SK-N-SH treated with all-trans-retinoic acid at 6 μM for 48 hours (cell line): Measurements from ENCODE around the gene C8A.

Experiments
- ARNTL ChIP-seq: fragments of 450-650 bp; formaldehyde crosslinking; IDR thresholded peaks from 2 replicates; pipeline ENCODE4 v1.5.0; 2020; ENCODE audit warnings: low read depth, mild to moderate bottlenecking, moderate library complexity, borderline replicate concordance
- BACH2 ChIP-seq: fragments of 250-450 bp; sonication (Bioruptor Pico); IDR thresholded peaks from 2 replicates; pipeline ENCODE4 v1.9.0; 2021; ENCODE audit warnings: mild to moderate bottlenecking, borderline replicate concordance
- CSDC2 ChIP-seq: fragments of 250-450 bp; sonication (Bioruptor Pico); IDR thresholded peaks from 2 replicates; pipeline ENCODE4 v1.5.0; 2020; ENCODE audit warnings: mild to moderate bottlenecking, moderate library complexity
- OSR1 ChIP-seq: fragments of 250-450 bp; sonication (Bioruptor Pico); IDR thresholded peaks from 2 replicates; pipeline ENCODE4 v1.8.0; 2022; ENCODE audit warnings: moderate library complexity, mild to moderate bottlenecking, inconsistent platforms
- RARB ChIP-seq: fragments of 250-450 bp; sonication (Bioruptor Pico); IDR thresholded peaks from 2 replicates; pipeline ENCODE4 v1.8.0; 2021; ENCODE audit warnings: mild to moderate bottlenecking, moderate library complexity
- ZC3H10 ChIP-seq: fragments of 250-450 bp; sonication (Bioruptor Pico); IDR thresholded peaks from 2 replicates; pipeline ENCODE4 v1.5.1; 2021; ENCODE audit warnings: mild to moderate bottlenecking, moderate library complexity
- ZFP3 ChIP-seq: fragments of 250-450 bp; sonication (Bioruptor Pico); IDR thresholded peaks from 2 replicates; pipeline ENCODE4 v1.5.0; 2020; ENCODE audit warnings: mild to moderate bottlenecking, moderate library complexity
- ZFP30 ChIP-seq: fragments of 450-650 bp; formaldehyde crosslinking; IDR thresholded peaks from 2 replicates; pipeline ENCODE4 v1.5.0; 2022; ENCODE audit warnings: mild to moderate bottlenecking, moderate library complexity
- ZNF565 ChIP-seq: fragments of 450-650 bp; formaldehyde crosslinking; conservative IDR thresholded peaks from 2 replicates; pipeline ENCODE4 v1.5.0; 2020; ENCODE audit warnings: low read depth, mild to moderate bottlenecking, moderate library complexity
- ZNF70 ChIP-seq: fragments of 450-650 bp; formaldehyde crosslinking; IDR thresholded peaks from 2 replicates; pipeline ENCODE4 v1.5.0; 2020; ENCODE audit warnings: mild to moderate bottlenecking, moderate library complexity
- TF ChIP-seq, protein P1 (sequence below): fragments of 250-450 bp; sonication (Bioruptor Pico); IDR thresholded peaks from 2 replicates; pipeline ENCODE4 v1.8.0; 2020; ENCODE audit warnings: mild to moderate bottlenecking, moderate library complexity, borderline replicate concordance
- TF ChIP-seq, protein P2 (sequence below): fragments of 250-450 bp; sonication (Bioruptor Pico); IDR thresholded peaks from 2 replicates; pipeline ENCODE4 v1.5.1; 2021; ENCODE audit warnings: mild to moderate bottlenecking, moderate library complexity

GRCh38 chr1:56874689-56875088 is 20.1 kb downstream of the C8A start:
- TF ChIP-seq ARNTL (CRISPR knock-in tag) (no peak), ZNF70 (CRISPR knock-in tag) (no peak), ZNF565 (no peak), CSDC2 (CRISPR knock-in tag) (no peak), ZC3H10 (no peak), ZFP30 (CRISPR knock-in tag) (no peak), OSR1 (CRISPR knock-in tag) (no peak), RARB (CRISPR knock-in tag) (no peak), ZFP3 (no peak), BACH2 (CRISPR knock-in tag) (no peak)
- TF ChIP-seq, protein P1, sequence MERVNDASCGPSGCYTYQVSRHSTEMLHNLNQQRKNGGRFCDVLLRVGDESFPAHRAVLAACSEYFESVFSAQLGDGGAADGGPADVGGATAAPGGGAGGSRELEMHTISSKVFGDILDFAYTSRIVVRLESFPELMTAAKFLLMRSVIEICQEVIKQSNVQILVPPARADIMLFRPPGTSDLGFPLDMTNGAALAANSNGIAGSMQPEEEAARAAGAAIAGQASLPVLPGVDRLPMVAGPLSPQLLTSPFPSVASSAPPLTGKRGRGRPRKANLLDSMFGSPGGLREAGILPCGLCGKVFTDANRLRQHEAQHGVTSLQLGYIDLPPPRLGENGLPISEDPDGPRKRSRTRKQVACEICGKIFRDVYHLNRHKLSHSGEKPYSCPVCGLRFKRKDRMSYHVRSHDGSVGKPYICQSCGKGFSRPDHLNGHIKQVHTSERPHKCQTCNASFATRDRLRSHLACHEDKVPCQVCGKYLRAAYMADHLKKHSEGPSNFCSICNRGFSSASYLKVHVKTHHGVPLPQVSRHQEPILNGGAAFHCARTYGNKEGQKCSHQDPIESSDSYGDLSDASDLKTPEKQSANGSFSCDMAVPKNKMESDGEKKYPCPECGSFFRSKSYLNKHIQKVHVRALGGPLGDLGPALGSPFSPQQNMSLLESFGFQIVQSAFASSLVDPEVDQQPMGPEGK (CRISPR knock-in tag): no peak
- TF ChIP-seq, protein P2, sequence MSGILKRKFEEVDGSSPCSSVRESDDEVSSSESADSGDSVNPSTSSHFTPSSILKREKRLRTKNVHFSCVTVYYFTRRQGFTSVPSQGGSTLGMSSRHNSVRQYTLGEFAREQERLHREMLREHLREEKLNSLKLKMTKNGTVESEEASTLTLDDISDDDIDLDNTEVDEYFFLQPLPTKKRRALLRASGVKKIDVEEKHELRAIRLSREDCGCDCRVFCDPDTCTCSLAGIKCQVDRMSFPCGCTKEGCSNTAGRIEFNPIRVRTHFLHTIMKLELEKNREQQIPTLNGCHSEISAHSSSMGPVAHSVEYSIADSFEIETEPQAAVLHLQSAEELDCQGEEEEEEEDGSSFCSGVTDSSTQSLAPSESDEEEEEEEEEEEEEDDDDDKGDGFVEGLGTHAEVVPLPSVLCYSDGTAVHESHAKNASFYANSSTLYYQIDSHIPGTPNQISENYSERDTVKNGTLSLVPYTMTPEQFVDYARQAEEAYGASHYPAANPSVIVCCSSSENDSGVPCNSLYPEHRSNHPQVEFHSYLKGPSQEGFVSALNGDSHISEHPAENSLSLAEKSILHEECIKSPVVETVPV: no peak
